A673 (cell line): ENCODE measurements around the gene SYNE3. TPM values are rescaled to one million over a fixed set of nuclear protein-coding genes. Genes with fewer than 3 reads are reported as not detected.

Experiments
- BruUV-seq: library from RNA; stranded (reverse); fragments of 400-500 nt; replicated peaks from 2 replicates; lab custom pipeline; 2021; lab: Mats Ljungman, UMichigan
- CTCF ChIA-PET: fragments of 300-600 bp; sonication (Branson Sonifier 250); formaldehyde crosslinking; loops from one replicate; lab custom pipeline; 2022; ENCODE audit warnings: antibody characterized with exemption; lab: Charles Lee
- POLR2A ChIA-PET: fragments of 300-600 bp; sonication (Branson Sonifier 250); formaldehyde crosslinking; loops from one replicate; lab custom pipeline; 2022; ENCODE audit warnings: antibody characterized with exemption; ENCODE audit not compliant: low non-redundant PET; lab: Charles Lee
- DNase-seq: peaks from one replicate; pipeline ENCODE4 v3.0.0-alpha.2; 2015; ENCODE audit warnings: low spot score
- H3K27ac ChIP-seq: fragments of 200-600 bp; sonication (generic); 2 replicates; pipeline ENCODE4 v1.5.1; 2016; ENCODE audit warnings: mixed run types, low read depth, mild to moderate bottlenecking, mixed read lengths, antibody characterized with exemption, low read length; ENCODE audit not compliant: poor library complexity, severe bottlenecking
- H3K27me3 ChIP-seq: fragments of 200-600 bp; sonication (generic); replicated peaks from 2 replicates; pipeline ENCODE4 v1.6.1; 2017; ENCODE audit warnings: mixed run types, low read depth, mild to moderate bottlenecking, mixed read lengths, antibody characterized with exemption, low read length; ENCODE audit not compliant: insufficient read depth, poor library complexity
- H3K36me3 ChIP-seq: fragments of 200-600 bp; sonication (generic); 2 replicates; pipeline ENCODE4 v1.6.1; 2016; ENCODE audit warnings: mixed run types, mild to moderate bottlenecking, mixed read lengths, antibody characterized with exemption, low read length; ENCODE audit not compliant: insufficient read depth, poor library complexity, severe bottlenecking
- H3K4me1 ChIP-seq: fragments of 200-600 bp; sonication (generic); 2 replicates; pipeline ENCODE4 v1.6.1; 2017; ENCODE audit warnings: mixed run types, mild to moderate bottlenecking, mixed read lengths, antibody characterized with exemption, low read length; ENCODE audit not compliant: insufficient read depth, poor library complexity, severe bottlenecking
- H3K4me3 ChIP-seq: fragments of 200-600 bp; sonication (generic); 2 replicates; pipeline ENCODE4 v1.5.1; 2016; ENCODE audit warnings: low read depth, mixed run types, mild to moderate bottlenecking, mixed read lengths, low read length; ENCODE audit not compliant: poor library complexity, severe bottlenecking
- H3K9me3 ChIP-seq: fragments of 200-600 bp; sonication (generic); 2 replicates; pipeline ENCODE4 v1.6.1; 2016; ENCODE audit warnings: mixed run types, low read depth, mild to moderate bottlenecking, mixed read lengths, antibody characterized with exemption, low read length; ENCODE audit not compliant: poor library complexity, severe bottlenecking
- EZH2 ChIP-seq: fragments of 200-600 bp; sonication (generic); IDR thresholded peaks from 2 replicates; pipeline ENCODE4 v1.6.1; 2017; ENCODE audit warnings: borderline replicate concordance, low read depth, mild to moderate bottlenecking, mixed read lengths, antibody characterized with exemption, low read length; ENCODE audit not compliant: poor library complexity, severe bottlenecking
- intact Hi-C: fragments of 100-400 bp; cut with micrococcal nuclease; formaldehyde crosslinking; loops from one replicate; pipeline ENCODE4 v1.10.0; 2022; ENCODE audit not compliant: unreplicated experiment
- total RNA-seq: library from RNA; stranded (reverse); gene quantifications from 2 replicates; pipeline ENCODE4 v1.2.3, GENCODE V29; 2021
- TF ChIP-seq, protein P1 (sequence below): fragments of 300-800, 200-600 bp; sonication (generic); conservative IDR thresholded peaks from 2 replicates; pipeline ENCODE4 v1.5.1; 2017; ENCODE audit warnings: low read depth, mild to moderate bottlenecking, antibody characterized with exemption, low read length, moderate library complexity, mixed read lengths

SYNE3 gene
- total RNA-seq, 1 experiment from 2014 or later: 6.4 TPM

DNA sequence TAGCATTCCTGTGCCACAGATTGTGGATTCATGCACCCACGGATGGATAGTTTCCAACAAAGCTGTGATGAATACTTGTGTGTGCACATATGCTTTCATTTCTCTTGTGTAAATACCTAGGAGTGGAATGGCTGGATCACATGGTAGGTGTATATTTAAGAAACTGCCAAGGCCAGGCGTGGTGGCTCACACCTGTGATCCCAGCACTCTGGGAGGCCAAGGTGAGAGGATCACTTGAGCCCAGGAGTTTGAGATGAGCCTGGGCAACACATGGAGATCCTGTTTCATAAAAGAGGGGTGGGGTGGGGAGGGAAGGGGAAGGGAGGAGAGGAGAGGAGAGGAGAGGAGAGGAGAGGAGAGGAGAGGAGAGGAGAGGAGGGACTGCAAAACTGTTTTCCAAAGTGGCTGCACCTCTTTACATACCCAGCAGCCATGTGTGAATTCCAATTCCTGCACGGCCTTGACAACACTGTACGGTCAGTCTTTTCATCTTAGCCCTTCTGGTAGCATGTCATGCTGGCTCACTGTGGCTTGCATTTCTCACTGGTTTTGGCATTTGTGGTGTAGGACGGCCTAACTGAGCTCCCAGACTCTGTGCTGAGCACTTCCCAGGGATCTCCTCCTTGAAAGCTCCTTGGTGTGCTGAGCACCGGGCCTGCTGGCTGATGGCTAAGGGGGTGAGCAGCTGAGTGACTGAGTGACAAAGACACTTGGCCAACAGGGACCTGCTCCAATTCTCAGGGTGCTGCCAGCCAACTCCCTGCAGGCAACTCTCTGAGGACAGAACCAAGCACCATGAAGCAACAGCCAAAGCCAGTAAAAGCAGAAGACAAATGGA lies 27.9 kb downstream of the SYNE3 start:
- DNase-seq: no peak
- POLR2A ChIA-PET: interaction anchor here (0.6 kb wide), 1 partner anchor 28 kb away, joined by 3 read pairs; no protein-coding TSS in a partner anchor
- no peak overlapping the region for H3K4me3 ChIP-seq
- no peaks in the 10 kb centered on the region for H3K36me3 ChIP-seq
- CTCF ChIA-PET: no interaction called here
- no peak overlapping the region for H3K27ac ChIP-seq
- TF ChIP-seq EZH2: no peak
- TF ChIP-seq, protein P1, sequence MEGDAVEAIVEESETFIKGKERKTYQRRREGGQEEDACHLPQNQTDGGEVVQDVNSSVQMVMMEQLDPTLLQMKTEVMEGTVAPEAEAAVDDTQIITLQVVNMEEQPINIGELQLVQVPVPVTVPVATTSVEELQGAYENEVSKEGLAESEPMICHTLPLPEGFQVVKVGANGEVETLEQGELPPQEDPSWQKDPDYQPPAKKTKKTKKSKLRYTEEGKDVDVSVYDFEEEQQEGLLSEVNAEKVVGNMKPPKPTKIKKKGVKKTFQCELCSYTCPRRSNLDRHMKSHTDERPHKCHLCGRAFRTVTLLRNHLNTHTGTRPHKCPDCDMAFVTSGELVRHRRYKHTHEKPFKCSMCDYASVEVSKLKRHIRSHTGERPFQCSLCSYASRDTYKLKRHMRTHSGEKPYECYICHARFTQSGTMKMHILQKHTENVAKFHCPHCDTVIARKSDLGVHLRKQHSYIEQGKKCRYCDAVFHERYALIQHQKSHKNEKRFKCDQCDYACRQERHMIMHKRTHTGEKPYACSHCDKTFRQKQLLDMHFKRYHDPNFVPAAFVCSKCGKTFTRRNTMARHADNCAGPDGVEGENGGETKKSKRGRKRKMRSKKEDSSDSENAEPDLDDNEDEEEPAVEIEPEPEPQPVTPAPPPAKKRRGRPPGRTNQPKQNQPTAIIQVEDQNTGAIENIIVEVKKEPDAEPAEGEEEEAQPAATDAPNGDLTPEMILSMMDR: no peak
- intact Hi-C loops: no loop called here
- BruUV-seq: no TSS peak
- no peaks in the 10 kb centered on the region for H3K27me3 ChIP-seq
- H3K9me3 ChIP-seq: no peaks in the 10 kb centered on the region
- no peaks in the 10 kb centered on the region for H3K4me1 ChIP-seq

DNA sequence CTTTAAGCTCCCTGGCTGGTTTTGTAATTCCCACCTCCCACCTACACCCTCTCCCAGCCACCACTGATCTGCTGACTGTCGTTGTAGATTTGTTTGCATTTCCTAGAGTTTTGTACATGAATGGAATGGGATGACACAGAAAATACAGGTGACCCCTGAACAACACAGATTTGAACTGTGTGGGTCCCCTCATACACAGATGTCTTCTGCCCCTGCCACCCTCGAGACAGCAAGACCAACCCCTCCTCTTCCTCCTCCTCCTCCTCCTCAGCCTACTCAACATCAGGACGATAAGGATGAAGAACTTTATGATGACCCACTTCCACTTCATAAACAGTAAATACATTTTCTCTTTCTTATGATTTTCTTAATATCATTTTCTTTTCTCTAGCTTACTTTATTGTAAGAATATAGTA lies 28.8 kb downstream of the SYNE3 start:
- POLR2A ChIA-PET: no interaction called here
- Histone ChIP-seq H3K9me3 (no peaks in the 10 kb centered on the region), H3K4me3 (no peak overlapping the region), H3K27ac (no peak overlapping the region), H3K27me3 (no peaks in the 10 kb centered on the region), H3K4me1 (no peaks in the 10 kb centered on the region), H3K36me3 (no peaks in the 10 kb centered on the region)
- DNase-seq: no peak
- intact Hi-C loops: no loop called here
- TF ChIP-seq EZH2: no peak
- TF ChIP-seq, protein P1: no peak
- BruUV-seq: no TSS peak
- CTCF ChIA-PET: no interaction called here

DNA sequence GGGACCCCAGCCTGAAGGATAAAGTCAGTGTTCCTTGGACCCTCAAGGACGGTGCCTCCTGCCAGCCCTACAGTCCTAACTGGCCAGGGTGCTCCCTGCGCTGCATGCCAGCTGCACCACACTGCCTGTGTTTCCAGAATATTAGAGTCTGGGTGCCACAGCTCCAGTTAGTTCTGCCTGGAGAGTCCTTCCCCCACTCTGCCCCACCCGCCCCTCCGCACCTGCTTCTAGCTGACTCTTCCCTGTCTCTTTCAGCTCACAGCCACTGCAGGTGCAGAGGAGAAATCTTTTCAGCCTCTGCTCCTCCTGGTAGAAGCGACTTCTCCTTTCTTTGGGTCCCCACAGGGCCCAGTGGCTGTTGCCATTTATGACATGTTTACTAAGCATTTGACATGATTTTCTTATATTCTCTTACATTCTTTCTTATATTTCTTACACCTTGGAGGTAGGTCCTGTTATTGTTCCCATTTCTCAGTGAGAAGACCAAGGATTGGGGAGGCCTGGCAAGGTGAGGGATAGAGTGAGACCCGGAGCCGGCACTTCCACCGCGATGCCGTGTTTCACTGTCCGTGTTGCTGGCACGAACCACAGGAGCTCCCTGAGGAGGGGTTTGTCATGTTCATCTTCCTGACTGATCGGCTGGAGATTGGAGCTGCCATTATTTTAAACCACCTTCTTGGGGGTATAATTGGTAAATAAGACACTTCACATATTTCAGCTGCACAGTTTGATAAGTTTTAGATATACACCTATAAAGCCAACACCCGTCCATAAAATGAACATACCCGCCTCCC lies 29.4 kb downstream of the SYNE3 start:
- Histone ChIP-seq H3K9me3 (no peaks in the 10 kb centered on the region), H3K27me3 (no peaks in the 10 kb centered on the region), H3K4me1 (no peaks in the 10 kb centered on the region), H3K36me3 (no peaks in the 10 kb centered on the region), H3K27ac (no peak overlapping the region), H3K4me3 (no peak overlapping the region)
- no peak for DNase-seq
- intact Hi-C loops: no loop called here
- BruUV-seq: no TSS peak
- POLR2A ChIA-PET: no interaction called here
- TF ChIP-seq EZH2: no peak
- TF ChIP-seq, protein P1: no peak
- CTCF ChIA-PET: no interaction called here
